ENCODE measurements around the gene HBS1L.

HBS1L gene

DNA sequence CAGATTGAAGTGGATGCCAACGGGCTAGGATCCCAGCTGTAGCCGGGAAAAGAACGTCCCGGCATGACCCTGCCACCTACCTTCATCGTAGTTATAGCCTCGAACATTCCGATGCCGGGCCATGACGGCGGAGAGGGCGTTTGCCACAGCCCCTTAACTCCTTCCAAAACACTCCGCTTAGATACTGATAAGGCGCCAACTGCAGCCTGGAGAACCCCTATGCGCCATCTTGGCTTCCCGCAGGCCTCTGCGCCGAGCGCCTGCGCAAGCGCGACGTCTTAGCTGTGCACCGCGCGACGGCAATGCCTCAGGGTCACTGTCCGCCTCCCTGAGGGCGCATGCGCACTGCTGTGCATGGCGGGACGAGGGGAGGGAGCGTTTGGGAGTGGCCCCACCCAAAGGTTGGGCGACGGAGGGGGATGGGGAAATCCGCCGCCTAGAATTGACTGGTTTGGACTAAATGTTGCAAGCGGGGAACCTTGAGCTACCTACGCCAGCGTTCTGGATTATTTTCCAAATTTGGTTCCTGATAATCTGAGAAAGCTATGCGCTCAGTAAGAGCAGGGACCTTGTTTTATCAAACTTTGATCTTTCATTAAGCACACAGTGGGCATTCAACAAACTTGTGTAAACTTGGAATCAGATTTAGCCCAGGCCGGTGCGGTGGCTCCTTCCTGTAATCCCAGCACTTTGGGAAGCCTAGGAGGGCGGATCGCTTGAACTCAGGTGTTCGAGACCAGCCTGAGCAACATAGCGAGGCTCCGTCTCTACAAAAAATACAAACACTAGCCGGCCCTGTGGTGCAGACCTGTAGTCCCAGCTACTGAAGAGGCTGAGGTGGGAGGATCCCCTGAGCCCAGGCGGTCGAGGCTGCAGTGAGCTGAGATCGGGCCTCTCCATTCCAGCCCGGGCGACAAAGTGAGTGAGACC lies at the start of gene HBS1L:
TSS of gene HBS1L (minus strand) at position 254 of the 930 bp plus-strand sequence. CDS start at position 123, 131 bp downstream.
- DNase-seq, result peak; percentile 98

DNA sequence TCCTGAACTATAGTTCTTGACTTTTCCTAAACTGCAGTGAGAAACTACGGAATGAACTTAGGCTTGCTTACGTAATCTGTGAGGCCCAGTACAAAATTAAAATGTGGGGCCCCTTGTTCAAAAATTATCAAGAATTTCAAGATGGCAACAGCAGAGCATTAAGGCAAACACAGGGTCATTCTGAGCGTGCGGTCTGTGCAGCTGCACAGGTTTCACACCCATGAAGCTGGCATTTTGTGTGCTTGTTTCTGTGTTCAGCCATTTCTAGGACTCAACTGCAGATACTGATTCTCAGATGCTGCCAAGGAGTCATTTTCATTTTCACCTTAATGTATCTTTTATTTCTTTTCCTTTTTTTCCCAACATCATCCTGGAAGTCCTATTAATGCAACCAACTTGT lies 49.6 kb upstream of the HBS1L start:
- no peak for DNase-seq

DNA sequence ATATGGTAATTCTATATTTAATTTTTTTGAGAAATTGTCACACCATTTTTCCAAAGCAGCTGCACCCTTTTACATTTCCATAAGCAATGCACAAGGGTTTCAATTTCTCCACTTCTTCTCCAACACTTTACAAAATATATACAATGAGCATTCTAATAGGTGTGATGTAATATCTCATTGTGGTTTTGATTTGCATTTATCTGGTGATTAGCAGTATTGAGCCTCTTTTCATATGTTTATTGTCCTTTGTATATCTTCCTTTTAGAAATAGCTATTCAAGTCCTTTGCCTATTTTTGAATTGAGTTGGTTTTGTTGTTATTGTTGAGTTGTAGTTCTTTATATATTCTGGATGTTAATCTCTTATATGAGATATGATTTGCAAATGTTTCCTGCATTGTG lies 47.6 kb upstream of the HBS1L start:
- no peak for DNase-seq

DNA sequence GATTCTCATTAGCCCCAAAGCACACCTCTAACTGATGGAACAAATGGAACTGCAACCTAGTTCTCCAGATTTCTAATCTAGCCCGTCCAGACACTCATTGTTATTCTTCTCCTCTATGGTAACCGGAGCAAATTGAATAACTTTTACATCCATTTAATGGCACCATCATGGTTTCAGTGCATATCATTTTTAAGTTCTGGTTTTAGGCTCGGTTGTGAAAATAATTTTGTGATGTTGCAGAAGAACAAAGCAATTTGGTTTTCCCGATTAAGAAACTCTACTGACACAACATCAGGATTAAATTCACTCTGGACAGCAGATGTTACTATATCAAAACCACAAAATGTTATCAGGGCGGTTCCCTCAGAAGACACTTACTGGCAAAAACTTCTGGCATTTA lies 42.5 kb upstream of the HBS1L start:
- no peak for DNase-seq

DNA sequence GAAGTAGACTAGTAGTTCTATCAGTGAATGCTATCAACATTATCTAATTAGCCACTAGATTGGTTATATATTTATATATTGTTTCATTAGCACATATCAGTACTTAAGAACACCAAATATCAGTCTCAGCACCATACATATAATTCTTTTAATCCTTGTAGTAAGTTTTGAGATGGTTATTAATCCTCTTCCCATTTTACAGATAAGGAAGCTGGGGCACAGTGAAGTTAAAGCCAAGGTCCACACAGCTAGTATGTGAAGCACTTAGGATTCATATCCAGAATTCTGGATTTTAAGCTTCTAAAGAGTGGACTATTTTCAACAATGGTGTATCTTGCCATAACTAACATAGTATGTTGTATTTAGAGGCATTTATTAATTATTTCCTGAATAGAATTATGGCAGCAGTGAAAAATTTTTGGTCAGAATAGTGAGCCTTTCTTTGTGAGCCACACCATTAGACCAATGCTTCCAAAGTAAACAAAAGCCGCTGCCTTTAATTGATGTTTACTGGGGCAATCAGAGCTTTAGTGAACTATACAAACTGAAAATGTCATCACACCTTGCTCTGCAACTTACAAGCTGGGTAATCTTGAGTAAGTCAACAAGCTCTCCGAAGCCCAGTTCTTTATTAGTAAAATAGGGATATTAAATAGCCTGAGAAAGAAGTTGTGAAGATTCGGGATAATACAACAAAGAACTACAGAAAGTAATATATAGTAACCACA lies 41.9 kb upstream of the HBS1L start:
- DNase-seq, result no peak

GRCh38 chr6:135095716-135096115 lies 41.1 kb upstream of the HBS1L start:
- DNase-seq, result no peak

DNA sequence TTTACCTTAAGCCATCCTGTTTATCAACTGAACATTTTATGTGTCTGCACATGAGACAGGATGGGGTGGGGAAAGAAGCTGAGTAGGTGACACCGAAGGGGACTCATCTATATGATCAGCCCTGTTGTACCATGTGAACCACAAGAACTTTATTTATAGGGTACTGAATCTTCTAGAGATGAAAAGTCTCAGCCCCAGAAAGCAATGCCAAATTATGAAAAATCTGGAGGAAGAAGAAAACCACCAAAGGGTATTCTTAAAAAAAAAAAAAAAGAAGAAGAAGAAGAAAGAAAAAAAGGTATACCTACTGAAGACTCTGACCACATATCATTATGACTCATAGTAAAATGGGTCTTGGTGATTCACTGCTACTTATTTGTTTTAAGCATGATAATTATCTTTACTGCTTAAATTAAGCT lies 39.8 kb upstream of the HBS1L start:
- peak; percentile 71 for DNase-seq

- no peak for DNase-seq
Observed at GRCh38 chr6:135093578-135093977, 39.0 kb upstream of the HBS1L start.

DNA sequence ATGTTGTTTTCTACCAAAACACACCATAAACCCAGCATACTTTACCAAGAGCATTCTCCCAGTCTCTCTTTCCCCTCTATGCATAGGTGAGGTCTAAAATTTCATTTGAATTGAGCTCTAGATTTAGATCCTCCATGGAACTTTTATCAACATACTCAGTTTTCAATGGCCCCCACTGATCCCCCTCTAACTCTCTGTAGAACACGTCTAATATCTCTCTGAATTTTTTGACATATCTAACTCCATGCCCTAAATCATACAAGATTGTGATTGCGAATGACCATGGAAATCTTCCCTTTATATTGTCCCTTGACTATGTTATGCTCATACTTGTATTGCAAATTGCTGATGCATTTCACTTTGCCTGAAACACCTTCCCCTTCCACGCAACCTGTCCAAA lies 38.1 kb upstream of the HBS1L start:
- DNase-seq, result no peak

GRCh38 chr6:135090819-135091218 lies 36.2 kb upstream of the HBS1L start:
- DNase-seq, result no peak

DNA sequence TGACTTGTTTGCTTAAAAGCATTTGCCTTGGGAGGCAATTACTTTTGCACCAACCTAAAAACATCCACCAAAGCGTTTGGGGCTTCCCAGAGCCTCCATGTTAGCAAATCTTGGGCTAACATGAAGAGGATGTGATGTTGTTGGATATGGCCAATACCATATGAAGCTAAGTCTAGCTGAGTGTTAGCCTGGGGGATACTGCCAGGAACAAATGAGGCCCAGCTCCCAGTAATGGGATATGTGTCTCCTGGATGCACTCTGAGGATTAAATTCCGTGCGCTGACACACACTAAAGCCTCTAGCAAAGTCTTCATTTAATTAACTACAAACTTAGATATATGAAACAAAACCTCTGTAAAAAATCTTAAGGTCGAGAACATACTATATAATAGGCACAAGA lies 35.3 kb upstream of the HBS1L start:
- no peak for DNase-seq

- DNase-seq, result peak; percentile 51
Observed at GRCh38 chr6:135088818-135089809, 34.5 kb upstream of the HBS1L start.

DNA sequence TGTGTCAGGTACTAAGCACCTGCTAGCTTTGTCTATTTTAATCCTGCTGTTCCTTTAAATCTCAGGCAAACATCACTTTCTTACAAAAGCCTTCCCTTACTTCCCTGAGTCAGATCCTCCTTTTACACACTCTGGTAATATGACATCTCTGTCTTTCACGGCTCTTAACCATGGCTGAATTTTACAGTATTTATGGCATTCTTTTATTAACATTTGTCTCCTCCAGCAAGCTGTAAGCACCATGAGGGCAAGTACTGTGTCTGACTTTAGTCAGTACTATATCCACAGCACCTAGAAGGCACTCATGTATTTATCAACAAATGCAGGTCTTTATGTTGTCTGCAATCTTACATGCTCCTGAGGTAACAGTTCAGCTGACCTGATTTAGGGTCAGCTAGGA lies 33.7 kb upstream of the HBS1L start:
- no peak for DNase-seq

DNA sequence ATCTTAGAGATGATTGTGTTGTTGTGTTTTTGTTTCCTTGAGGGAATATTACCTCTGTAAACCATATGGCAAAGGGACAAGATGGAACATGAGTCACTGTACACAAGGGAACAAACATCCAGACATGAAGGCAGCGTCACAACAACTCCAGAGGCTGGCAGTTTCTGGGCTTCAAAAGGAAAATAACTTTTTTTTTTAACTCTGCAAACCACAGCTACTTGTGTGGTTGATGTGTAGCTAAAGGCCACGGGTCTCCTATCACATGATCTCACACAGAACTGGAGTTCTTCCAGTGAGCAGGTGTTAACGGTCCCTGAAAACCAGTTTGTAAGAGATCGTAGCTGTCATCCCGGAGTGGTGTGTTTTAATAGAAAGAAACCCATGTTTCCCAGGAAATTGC lies 33.2 kb upstream of the HBS1L start:
- peak; percentile 70 for DNase-seq

DNA sequence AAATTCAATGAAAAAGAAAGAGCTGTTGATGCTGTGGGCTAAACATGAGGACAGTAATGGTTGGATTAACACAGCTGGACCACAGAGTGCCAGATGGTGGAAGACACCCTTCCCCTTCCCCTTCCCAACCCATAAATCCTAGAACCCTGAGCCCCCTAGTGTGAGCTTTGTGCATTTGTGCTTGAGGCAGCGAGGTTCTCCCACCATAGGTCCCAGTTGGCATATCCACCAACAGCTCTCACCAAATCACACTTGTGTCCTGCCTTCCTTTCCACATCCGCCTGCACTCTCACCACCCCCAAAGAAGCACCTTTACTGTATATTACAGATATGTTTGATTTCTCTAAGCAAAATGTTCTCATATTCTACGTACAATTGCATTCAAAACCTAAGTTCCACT lies 32.8 kb upstream of the HBS1L start:
- peak; percentile 59 for DNase-seq

DNA sequence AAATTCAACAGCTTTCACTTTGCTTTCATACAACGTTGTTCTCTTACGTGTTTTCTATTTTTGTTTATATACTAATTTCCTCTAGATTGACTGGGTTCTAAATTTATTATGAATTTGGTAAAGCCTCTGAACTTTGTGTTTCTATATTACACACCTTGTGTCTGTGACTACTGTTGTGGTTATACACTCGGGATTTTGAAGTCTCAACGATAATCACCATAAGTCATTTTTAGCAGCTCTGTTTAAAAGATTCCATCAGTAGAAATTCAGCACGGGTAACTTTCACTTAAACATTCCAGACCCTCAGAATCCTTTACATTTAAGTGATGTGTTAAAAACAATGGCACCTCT lies 31.8 kb upstream of the HBS1L start:
- DNase-seq, result no peak

- no peak for DNase-seq
Observed at GRCh38 chr6:135085700-135086413, 31.2 kb upstream of the HBS1L start.

DNA sequence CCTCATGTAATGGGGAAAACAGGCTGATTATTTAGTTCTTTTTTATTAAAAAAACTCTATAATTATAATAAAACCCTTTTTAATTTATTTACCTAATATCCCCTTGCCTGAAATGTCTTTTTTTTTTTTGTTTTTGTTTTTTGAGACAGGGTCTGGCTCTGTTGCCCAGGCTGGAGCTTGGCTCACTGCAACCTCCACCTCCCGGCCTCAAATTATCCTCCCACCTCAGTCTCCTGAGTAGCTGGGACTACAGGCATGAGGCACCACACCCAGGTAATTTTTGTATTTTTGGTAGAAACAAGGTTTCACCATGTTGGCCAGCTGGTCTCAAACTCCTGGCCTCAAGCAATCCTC lies 30.3 kb upstream of the HBS1L start:
- DNase-seq, result no peak

DNA sequence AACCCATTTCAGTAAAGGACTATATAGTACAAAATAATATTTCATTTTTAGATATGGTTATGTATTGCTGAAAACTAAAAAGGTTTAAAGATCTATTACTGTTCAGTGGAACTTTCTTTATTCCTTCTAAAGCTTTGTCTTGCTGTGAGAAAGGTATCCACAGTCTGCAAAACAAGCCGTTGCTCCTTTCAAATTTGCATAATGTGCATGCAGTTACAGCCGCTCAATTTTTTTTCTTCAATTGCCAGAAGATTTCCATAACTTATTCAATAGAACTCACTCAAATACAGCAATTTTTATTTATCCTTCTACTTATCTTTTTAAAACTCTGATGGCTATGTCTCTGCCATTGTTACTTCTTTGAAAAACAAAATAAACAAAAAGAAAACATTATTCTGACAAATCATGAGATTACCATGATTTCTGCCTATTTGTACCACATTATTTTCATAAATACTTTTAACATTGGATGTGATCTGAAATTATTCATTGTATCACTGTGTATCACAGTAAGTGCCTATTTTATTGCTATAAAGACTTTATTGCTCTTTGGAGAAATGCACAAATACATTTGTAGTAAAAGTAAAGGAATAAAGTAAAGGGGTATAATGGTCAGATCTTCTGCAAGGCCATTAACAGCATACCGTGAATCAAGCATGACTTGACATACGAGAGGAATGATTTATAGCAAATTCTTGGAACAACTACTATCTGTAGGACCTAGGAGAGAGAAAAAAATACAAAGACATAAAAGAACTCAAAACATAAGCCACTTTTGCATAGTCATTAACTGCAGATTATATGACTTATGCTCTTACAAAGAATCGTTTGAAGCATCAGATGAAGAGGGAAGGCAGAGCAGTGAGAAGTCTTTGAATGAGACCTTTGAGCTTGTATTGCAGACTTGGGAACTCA lies 29.6 kb upstream of the HBS1L start:
- DNase-seq, result no peak

DNA sequence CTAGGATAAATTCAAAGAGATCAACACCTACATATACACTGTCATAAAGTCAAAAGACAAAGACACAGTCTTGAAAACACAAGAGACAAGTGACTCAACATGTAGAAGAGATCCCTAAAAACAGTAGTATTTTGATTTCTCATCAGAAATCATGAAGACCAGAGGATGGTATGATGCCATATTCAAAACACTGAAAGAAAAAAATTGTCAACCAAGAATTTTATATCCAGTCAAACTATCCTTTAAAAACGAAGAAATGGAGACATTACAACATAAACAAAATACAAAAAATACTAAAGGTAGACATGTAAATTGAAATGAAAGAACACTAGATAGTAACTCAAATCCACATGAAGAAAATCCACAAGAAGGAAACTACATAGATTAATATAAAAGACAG lies 27.3 kb upstream of the HBS1L start:
- no peak for DNase-seq

DNA sequence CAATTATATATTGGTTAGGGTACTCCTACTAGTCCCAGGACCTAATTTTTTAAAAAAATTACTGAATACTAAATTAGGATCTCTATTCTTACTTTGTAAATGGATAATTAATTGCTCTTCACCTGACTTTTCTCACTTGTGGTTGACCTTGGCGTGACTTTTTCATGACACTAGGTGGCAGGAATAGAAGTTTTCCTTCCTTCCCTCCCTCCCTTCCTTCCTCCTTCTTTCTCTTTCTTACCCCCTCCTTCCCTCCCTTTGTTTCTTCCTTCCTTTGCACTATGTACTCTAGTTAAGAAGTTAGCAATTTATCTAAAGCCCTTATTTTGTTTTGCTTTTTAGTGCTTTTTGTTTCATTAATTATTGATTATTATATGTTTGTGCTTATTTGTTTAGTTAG lies 20.4 kb upstream of the HBS1L start:
- no peak for DNase-seq

Data from CD4-positive, alpha-beta T cell treated with Interleukin-17A for 4 hours (primary cell).